HUES64 (cell line): Measurements from ENCODE around the gene LRP11.
"Not testable (repeated sequence)": the region's sequence is repeated elsewhere in the genome, so short reads cannot be mapped to it uniquely, and the experiment has no call there.

Experiments
- H3K27ac ChIP-seq: 2 replicates; pipeline ENCODE4 v1.7.0; 2013; ENCODE audit warnings: low read depth, low read length, inconsistent platforms
- H3K27me3 ChIP-seq: 2 replicates; pipeline ENCODE4 v1.6.1; 2013; ENCODE audit warnings: mild to moderate bottlenecking, low read length; ENCODE audit not compliant: insufficient read depth
- H3K36me3 ChIP-seq: 2 replicates; pipeline ENCODE4 v1.6.1; 2013; ENCODE audit warnings: mild to moderate bottlenecking, low read length; ENCODE audit not compliant: insufficient read depth
- H3K4me1 ChIP-seq: 2 replicates; pipeline ENCODE4 v1.6.1; 2013; ENCODE audit warnings: mild to moderate bottlenecking, low read length, moderate library complexity; ENCODE audit not compliant: insufficient read depth
- H3K4me3 ChIP-seq: 2 replicates; pipeline ENCODE4 v1.5.1; 2013; ENCODE audit warnings: mild to moderate bottlenecking, low read length, moderate library complexity
- H3K9ac ChIP-seq: 2 replicates; pipeline ENCODE4 v1.6.1; 2013; ENCODE audit warnings: mild to moderate bottlenecking, low read depth, low read length
- H3K9me3 ChIP-seq: 2 replicates; pipeline ENCODE4 v1.6.1; 2013; ENCODE audit warnings: low read depth, low read length; ENCODE audit not compliant: insufficient read depth
- WGBS: fragments of 150-250, 120-280 bp; methylation state at CpG from one replicate; pipeline ENCODE4 v1.1.7; 2013; ENCODE audit warnings: missing lambda C conversion rate; 5-methylcytosine and 5-hydroxymethylcytosine counted together

LRP11 gene

DNA sequence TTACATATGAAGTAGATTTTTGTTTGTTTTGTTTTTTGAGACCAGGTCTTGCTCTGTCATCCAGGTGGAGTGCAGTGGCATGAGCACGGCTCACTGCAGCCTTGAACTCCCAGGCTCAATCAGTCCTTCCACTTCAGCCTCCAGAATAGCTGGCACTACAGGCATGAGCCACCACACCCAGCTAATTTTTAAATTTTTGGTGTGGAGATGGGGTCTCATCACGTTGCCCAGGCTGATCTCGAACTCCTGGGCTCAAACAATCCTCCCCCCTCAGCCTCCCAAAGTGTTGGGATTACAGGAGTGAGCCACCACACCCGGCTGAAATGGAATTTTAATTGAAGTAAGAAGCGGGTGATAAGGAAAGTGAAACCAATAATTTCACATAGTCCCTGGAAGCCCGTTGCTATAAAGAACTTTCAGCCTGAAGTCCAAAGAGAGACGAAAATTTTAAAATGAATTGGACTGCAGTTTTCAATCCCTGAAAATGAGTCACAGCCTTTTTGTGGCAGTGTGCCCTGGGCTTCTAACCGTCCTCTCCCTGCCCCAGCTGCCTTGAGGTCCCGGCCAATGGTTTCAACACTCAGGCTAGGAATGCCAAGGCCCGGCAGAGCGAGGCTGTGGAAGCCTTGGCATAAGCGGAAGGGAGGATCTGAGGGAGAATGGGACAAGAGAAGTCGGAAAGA, 33.0 kb upstream of the LRP11 start:
- Histone ChIP-seq H3K36me3 (no peaks in the 10 kb centered on the region), H3K9me3 (no peaks in the 10 kb centered on the region), H3K4me1 (no peaks in the 10 kb centered on the region), H3K27ac (no peak overlapping the region), H3K4me3 (no peak overlapping the region), H3K27me3 (no peaks in the 10 kb centered on the region), H3K9ac (no peak overlapping the region)
- 89% methylated on average over 11 of the region's 13 CpGs for WGBS

DNA sequence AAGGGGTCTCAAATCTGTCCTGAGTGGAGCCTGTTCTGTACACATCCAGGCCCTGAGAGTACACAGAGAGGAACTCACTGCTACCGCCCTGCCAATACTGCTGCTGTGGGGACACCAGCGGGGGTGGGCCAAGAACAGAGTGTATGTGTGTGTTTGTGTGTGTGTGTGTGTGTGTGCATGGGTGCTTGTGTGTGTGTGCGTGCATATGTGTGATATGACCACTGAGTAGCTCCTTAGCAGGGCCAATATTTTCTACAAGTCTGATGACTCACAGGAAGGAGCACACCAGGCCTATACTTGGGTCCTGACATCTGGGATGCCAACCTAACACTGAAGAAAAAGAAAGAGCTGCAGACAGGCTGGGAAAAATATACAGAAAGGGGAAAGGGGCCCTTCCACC, 32.3 kb upstream of the LRP11 start:
- 97% methylated on average over 3 of the region's 3 CpGs for WGBS
- no peak overlapping the region for H3K27ac ChIP-seq
- H3K9ac ChIP-seq: no peak overlapping the region
- H3K4me3 ChIP-seq: no peak overlapping the region
- H3K4me1 ChIP-seq: no peaks in the 10 kb centered on the region
- H3K9me3 ChIP-seq: no peaks in the 10 kb centered on the region
- H3K27me3 ChIP-seq: no peaks in the 10 kb centered on the region
- no peaks in the 10 kb centered on the region for H3K36me3 ChIP-seq

DNA sequence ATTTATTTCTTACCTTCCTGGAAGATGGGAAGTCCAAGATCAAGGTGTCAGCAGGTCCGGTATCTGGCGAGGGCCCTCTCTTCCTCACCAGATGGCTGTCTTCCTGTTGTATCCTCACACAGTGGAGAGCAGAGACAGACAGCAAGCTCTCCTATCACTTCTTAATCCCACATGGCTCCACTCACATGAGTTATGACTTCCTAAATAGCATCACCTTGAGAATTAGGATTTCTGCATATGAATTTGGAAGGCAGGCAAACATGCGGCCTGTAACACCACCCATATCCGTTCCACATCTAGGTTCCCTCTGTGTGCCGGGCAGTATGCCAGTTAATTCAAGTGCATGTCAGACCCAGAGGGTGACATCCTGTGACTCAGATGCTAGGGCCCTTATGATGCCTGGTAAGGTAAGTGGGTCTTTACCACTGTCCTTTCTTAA, 31.7 kb upstream of the LRP11 start:
- no peaks in the 10 kb centered on the region for H3K4me1 ChIP-seq
- 92% methylated on average over 5 of the region's 5 CpGs for WGBS
- H3K27me3 ChIP-seq: no peaks in the 10 kb centered on the region
- no peaks in the 10 kb centered on the region for H3K9me3 ChIP-seq
- H3K36me3 ChIP-seq: no peaks in the 10 kb centered on the region
- H3K9ac ChIP-seq: no peak overlapping the region
- H3K4me3 ChIP-seq: no peak overlapping the region
- no peak overlapping the region for H3K27ac ChIP-seq

DNA sequence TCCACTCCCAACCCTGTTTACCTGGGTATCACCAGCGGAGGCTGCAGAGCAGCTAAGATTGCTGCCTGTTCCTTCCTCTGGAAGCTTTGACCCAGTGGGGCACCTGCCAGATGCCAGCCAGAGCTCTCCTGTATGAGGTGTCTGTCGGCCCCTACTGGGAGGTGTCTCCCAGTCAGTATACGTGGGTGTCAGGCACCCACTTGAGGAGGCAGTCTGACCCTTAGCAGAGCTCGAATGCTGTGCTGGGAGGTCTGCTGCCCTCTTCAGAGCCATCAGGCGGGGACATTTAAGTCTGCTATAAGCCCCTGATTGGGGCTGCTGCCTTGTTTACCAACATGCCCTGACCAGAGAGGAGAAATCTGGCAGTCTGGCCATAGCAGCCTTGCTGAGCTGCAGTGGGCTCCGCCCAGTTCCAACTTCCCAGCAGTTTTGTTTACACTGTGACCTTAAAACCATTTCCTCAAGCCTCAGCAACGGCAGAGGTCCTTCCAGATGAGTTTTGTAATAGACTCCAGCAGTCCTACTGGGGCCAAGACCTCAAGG, 31.0 kb upstream of the LRP11 start:
- no peaks in the 10 kb centered on the region for H3K4me1 ChIP-seq
- no peak overlapping the region for H3K9ac ChIP-seq
- no peaks in the 10 kb centered on the region for H3K36me3 ChIP-seq
- WGBS: 67% methylated on average over 7 of the region's 7 CpGs
- H3K4me3 ChIP-seq: no peak overlapping the region
- H3K27ac ChIP-seq: no peak overlapping the region
- H3K27me3 ChIP-seq: no peaks in the 10 kb centered on the region
- H3K9me3 ChIP-seq: no peaks in the 10 kb centered on the region

DNA sequence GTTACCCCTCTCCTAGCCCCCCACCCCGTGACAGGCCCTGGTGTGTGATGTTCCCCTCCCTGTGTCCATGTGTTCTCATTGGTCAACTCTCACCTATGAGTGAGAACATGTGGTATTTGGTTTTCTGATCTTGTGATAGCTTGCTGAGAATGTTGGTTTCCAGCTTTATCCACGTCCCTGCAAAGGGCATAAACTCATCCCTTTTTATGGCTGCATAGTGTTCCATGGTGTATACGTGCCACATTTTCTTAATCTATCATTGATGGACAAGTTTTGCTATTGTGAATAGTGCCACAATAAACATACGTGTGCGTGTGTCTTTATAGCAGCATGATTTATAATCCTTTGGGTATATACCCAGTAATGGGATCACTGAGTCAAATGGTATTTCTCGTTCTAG, 27.7 kb upstream of the LRP11 start:
- not testable (repeated sequence) for H3K9ac ChIP-seq, H3K36me3 ChIP-seq, H3K9me3 ChIP-seq, H3K4me3 ChIP-seq, H3K27me3 ChIP-seq, H3K4me1 ChIP-seq, H3K27ac ChIP-seq
- WGBS: 79% methylated on average over 6 of the region's 6 CpGs

DNA sequence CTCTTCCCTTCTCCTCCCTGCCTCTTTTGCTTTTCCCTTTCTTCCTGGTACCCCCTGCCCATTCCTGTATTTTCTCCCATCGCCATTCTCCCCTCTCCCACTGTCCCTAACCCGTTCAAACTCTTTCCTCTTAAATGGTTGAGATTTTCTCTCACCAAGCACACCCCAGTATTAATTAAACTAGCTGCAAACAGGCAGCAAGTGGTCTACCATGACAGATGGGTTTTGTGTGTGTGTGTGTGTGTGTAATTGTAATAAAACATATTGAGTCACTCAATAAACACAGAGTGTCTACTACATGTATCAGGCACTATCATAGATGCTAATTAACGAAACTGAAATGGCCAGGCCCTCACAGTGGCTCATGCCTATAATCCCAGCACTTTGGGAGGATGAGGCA, 27.1 kb upstream of the LRP11 start:
- WGBS: 79% methylated on average over 3 of the region's 3 CpGs
- Histone ChIP-seq H3K9me3 (no peaks in the 10 kb centered on the region), H3K36me3 (no peaks in the 10 kb centered on the region), H3K27me3 (no peaks in the 10 kb centered on the region), H3K9ac (no peak overlapping the region), H3K4me1 (no peaks in the 10 kb centered on the region), H3K27ac (no peak overlapping the region), H3K4me3 (no peak overlapping the region)

DNA sequence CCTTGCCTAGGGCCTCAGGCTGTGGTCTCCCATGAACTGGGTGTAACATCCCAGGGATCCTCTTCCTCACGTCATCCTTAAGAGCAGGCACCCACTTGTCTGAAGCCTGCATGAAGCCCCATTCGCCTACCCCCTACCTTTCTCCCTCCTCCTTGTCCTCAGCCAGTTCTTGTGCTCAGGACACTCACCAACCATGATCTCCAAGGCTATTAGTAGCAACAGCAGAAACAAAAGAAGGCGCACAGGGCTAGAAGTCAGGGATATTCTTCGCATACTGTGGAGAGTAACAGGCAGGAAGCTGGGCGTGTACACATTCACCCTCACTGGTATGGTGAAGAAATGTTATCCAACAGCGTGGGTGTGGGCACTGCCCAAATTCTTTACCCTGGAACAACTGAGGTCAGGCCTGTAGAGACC, 26.5 kb upstream of the LRP11 start:
- H3K4me3 ChIP-seq: no peak overlapping the region
- no peaks in the 10 kb centered on the region for H3K36me3 ChIP-seq
- H3K9ac ChIP-seq: no peak overlapping the region
- no peak overlapping the region for H3K27ac ChIP-seq
- H3K9me3 ChIP-seq: no peaks in the 10 kb centered on the region
- no peaks in the 10 kb centered on the region for H3K4me1 ChIP-seq
- no peaks in the 10 kb centered on the region for H3K27me3 ChIP-seq
- WGBS: 83% methylated on average over 6 of the region's 6 CpGs

DNA sequence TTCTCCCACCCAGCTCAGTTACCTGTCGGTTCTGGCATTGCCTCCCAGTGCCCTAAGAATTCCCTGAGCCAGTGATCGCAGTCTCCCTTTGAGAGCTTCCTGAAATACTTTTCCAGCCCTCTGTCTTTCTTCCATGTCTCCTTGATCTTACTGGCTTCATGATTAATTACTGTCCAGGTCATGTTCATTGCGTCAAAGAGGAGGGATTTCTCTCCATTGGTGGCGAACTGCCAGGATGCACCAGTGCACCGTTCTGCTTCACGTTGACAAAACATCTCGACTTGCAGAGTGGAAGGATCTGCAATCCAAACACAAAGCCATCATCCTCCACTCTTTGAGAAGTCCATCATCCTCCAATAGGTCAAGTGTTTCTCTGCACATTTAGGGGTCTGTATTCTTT, 25.2 kb upstream of the LRP11 start:
- H3K9ac ChIP-seq: no peak overlapping the region
- no peak overlapping the region for H3K27ac ChIP-seq
- H3K4me3 ChIP-seq: no peak overlapping the region
- H3K36me3 ChIP-seq: no peaks in the 10 kb centered on the region
- 83% methylated on average over 7 of the region's 7 CpGs for WGBS
- no peaks in the 10 kb centered on the region for H3K4me1 ChIP-seq
- no peaks in the 10 kb centered on the region for H3K27me3 ChIP-seq
- H3K9me3 ChIP-seq: no peaks in the 10 kb centered on the region

DNA sequence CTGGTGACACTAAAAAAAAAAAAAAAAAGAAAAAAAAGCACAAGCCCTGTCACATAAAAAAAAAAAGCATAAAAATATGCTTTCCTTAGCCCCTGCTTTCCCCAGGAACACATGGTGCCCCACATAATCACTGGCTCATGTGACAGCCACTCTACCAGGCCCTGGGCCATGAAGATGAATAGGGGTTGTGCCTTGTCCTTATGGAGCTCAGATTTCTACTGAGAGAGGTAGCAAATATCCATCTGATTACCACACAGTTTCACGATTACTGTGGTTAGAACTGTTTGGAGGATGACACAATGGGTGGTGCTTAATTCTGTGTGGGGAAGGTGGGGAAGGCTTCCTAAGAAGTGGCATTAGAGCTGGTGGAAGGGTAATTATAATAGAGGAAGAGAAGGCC, 24.5 kb upstream of the LRP11 start:
- Histone ChIP-seq H3K27me3 (peaks cover 5% of the 10 kb centered on the region), H3K4me3 (no peak overlapping the region), H3K9me3 (no peaks in the 10 kb centered on the region), H3K27ac (no peak overlapping the region), H3K36me3 (no peaks in the 10 kb centered on the region), H3K9ac (no peak overlapping the region), H3K4me1 (no peaks in the 10 kb centered on the region)
- 74% methylated on average over 1 of the region's 1 CpG for WGBS

DNA sequence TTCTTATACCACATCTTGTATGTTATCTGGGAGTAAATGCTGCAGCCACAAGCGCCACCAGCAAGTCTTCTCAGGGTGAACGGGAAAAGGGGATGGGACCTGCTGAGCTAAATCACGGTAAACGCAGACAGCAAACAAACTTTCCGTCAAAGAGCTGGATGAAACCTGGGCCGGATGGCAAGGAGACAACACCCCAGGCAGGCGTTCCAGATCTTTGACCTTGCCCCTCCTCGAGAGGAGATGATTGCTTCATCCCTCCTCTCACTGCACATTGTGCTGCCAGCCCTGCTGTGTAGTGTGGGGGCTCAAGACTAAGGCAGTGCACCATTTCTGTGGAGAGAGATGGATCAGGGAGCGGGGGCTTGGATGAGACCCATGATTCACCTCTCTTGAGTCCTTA, 23.9 kb upstream of the LRP11 start:
- no peak overlapping the region for H3K4me3 ChIP-seq
- WGBS: 86% methylated on average over 9 of the region's 9 CpGs
- H3K4me1 ChIP-seq: no peaks in the 10 kb centered on the region
- H3K9ac ChIP-seq: no peak overlapping the region
- H3K27me3 ChIP-seq: peaks cover 5% of the 10 kb centered on the region
- no peaks in the 10 kb centered on the region for H3K9me3 ChIP-seq
- H3K36me3 ChIP-seq: no peaks in the 10 kb centered on the region
- H3K27ac ChIP-seq: no peak overlapping the region

DNA sequence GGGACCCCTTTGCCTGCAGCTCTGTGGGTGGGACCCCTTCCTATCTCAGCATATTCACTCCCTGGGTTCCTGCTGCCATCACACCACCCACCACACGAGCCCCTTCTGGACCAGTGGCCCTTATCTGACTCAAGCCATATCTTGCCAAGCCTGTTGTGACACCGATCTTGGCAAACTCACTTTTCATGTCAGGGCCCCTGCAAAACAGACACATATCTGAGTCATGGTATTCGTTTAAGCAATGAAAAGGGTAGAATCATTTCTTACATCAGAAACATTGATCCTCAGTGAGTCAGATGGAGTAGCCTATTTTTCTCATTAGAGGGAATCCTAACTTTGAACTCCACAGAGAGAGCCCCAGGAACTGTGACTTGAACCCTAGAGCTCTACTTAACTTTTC, 23.2 kb upstream of the LRP11 start:
- peaks cover 5% of the 10 kb centered on the region for H3K27me3 ChIP-seq
- no peaks in the 10 kb centered on the region for H3K4me1 ChIP-seq
- no peak overlapping the region for H3K4me3 ChIP-seq
- no peaks in the 10 kb centered on the region for H3K36me3 ChIP-seq
- WGBS: 86% methylated on average over 3 of the region's 3 CpGs
- no peak overlapping the region for H3K9ac ChIP-seq
- H3K9me3 ChIP-seq: no peaks in the 10 kb centered on the region
- H3K27ac ChIP-seq: no peak overlapping the region

DNA sequence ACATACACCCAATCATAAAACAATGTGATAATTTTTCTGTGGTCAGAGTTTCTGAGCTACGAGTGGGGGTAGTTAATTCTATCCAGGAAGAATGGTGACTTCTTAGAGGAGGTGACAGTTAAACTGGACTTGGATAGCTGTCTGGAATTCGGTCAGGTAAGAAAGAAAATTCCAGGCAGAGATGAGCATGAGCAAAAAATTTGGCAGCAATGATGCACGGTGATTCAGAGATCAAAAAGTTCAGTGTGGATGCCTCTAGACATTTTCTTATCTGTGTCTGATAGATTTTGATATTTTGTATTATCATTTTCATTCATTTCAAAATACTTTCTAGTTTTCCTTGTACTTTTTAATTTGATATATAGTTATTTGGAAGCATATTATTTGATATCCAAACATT, 21.7 kb upstream of the LRP11 start:
- Histone ChIP-seq H3K27me3 (peaks cover 5% of the 10 kb centered on the region), H3K4me3 (no peak overlapping the region), H3K4me1 (no peaks in the 10 kb centered on the region), H3K9ac (no peak overlapping the region), H3K27ac (no peak overlapping the region), H3K36me3 (no peaks in the 10 kb centered on the region), H3K9me3 (no peaks in the 10 kb centered on the region)
- 90% methylated on average over 3 of the region's 3 CpGs for WGBS
